ENCODE measurements around the gene PLA2G4D.
"Not testable (repeated sequence)": the region's sequence is repeated elsewhere in the genome, so short reads cannot be mapped to it uniquely, and the experiment has no call there.

PLA2G4D gene

DNA sequence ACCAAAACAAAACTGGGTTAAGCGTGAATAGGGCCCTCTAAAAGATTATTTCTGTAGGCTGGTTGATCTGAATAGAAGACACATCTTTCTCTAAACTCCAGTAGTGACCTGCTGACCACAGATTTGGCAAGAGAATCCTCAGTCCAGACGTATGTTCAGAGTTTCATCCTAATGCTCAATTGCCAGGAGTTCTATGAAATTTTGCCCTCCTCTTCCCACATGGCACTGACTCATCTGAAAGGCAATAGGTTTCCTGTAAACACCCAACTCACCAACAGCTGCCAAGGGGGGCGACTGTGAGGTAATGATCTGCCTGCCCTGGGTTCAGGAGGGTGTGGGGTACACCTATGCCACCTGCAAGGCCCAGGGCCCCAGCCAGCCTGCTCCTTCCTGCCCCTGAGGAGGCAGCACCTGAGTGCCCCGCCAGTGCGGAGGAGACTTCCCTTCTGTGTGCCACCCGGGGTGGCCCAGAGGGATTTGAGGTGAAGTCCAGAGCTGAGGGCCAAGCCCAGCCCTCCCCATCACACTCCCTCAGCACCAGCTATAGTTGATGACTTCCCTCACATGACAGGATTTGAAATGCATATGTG, 8.4 kb upstream of the PLA2G4D start:
- FAIRE-seq = no peak
- DNase-seq (ENCODE audit: insufficient read length, low spot score) = no peak
- TF ChIP-seq, protein P1, sequence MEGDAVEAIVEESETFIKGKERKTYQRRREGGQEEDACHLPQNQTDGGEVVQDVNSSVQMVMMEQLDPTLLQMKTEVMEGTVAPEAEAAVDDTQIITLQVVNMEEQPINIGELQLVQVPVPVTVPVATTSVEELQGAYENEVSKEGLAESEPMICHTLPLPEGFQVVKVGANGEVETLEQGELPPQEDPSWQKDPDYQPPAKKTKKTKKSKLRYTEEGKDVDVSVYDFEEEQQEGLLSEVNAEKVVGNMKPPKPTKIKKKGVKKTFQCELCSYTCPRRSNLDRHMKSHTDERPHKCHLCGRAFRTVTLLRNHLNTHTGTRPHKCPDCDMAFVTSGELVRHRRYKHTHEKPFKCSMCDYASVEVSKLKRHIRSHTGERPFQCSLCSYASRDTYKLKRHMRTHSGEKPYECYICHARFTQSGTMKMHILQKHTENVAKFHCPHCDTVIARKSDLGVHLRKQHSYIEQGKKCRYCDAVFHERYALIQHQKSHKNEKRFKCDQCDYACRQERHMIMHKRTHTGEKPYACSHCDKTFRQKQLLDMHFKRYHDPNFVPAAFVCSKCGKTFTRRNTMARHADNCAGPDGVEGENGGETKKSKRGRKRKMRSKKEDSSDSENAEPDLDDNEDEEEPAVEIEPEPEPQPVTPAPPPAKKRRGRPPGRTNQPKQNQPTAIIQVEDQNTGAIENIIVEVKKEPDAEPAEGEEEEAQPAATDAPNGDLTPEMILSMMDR (IDR thresholded peaks at IDR 0.05; ENCODE audit: insufficient read depth, missing control alignments) = no peak

DNA sequence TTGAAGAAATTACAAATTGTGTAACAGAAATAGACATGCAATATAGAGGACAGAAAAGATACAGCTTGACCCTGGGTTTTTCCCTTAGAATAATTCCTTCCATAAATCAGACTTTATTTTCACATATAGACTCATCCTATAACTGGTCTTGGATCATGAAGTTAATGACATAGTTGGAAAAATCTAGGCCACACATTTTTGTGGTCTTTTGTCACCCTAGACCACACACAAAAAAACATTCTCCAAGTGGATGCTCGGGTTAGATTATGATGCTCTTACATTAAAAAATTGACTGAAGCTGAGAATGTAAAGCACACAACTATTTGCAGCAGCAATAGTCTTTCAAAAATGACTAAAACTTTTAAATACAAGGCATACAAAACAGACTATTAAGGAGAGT, 7.5 kb upstream of the PLA2G4D start:
- FAIRE-seq (no peak), DNase-seq (ENCODE audit: insufficient read length, low spot score) (no peak)
- TF ChIP-seq, protein P1 (IDR thresholded peaks at IDR 0.05; ENCODE audit: insufficient read depth, missing control alignments) = no peak

DNA sequence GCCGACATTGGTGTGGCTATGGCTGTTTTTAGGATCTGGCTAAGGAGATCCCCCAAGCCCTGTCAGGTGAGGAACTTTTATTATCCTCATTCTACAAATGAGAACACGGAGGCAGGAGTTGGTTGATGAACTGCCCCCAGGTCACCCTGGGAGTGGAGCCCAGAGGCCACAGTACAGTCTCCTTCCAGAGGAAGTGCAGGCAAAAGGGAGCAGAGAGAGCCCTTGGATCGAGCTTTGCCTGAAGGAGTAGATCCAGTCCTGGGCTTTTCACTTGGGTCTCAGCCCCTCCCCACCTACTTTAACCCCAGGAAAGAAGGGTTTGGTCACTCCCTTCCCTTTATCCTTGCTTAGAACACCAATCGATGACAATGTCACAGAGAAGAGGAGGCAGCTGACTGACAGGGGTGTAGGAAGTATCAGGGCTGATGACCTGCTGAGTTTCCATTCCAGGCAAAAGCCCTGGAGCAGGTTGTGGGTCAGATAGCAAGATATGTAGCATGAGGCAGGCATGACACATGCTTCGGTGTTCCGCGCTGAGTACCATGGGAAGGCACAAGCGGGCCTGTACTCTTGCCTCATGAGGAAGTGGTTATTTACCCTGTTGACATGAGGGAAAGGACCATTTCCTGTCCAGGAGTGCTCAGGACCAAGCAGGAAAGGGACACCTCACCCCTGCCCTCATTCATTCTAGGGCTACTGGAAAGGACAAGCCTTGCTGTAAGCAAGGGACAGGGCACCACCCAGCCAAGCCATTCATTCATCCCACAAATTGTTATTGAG, 5.8 kb upstream of the PLA2G4D start:
- DNase-seq (ENCODE audit: insufficient read length, low spot score) (no peak), FAIRE-seq (no peak)
- TF ChIP-seq, protein P1 (IDR thresholded peaks at IDR 0.05; ENCODE audit: insufficient read depth, missing control alignments) = no peak

DNA sequence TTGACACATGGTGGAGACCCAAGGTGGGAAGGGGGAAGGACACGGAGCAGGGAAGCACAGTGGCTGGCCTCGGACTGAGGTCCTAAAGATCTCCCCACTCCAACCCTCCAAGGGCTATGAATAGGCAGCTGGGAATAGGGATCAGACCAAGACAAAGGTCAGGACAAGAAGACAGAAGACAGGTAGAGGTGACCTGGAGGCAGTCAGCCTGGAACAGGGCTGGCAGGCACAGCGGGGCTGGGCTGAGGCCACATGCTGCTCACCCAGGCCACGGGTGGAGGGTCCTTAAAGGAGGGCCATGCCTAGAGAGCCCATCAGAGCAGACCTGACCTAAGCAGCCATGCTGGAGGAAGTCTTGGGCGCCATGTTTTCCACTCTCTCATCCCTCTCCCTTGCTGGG, 2.7 kb upstream of the PLA2G4D start:
- TF ChIP-seq, protein P1 (IDR thresholded peaks at IDR 0.05; ENCODE audit: insufficient read depth, missing control alignments) = no peak
- DNase-seq (ENCODE audit: insufficient read length, low spot score) = no peak
- FAIRE-seq = no peak

DNA sequence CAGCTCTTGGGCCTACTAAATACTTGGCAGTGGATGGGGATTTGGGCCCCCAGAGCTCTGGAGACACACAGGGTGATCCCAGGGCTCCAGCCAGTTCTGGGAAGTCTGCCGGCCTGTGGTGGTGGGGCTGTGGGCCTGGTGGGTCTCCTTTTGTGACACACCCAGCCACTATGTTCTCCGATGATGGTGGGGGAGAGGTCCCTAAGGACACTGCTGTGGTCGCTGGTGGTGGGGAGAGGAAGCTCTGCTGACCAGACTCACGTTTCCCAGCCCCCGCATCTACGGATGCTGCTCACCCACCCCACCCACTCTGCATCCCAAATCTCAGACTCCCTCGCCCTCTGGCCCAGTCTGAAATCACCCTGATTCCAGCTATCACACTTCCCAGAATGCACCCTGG, 396 bp downstream of the PLA2G4D start:
- no peak for FAIRE-seq
- TF ChIP-seq, protein P1 (IDR thresholded peaks at IDR 0.05; ENCODE audit: insufficient read depth, missing control alignments) = no peak

DNA sequence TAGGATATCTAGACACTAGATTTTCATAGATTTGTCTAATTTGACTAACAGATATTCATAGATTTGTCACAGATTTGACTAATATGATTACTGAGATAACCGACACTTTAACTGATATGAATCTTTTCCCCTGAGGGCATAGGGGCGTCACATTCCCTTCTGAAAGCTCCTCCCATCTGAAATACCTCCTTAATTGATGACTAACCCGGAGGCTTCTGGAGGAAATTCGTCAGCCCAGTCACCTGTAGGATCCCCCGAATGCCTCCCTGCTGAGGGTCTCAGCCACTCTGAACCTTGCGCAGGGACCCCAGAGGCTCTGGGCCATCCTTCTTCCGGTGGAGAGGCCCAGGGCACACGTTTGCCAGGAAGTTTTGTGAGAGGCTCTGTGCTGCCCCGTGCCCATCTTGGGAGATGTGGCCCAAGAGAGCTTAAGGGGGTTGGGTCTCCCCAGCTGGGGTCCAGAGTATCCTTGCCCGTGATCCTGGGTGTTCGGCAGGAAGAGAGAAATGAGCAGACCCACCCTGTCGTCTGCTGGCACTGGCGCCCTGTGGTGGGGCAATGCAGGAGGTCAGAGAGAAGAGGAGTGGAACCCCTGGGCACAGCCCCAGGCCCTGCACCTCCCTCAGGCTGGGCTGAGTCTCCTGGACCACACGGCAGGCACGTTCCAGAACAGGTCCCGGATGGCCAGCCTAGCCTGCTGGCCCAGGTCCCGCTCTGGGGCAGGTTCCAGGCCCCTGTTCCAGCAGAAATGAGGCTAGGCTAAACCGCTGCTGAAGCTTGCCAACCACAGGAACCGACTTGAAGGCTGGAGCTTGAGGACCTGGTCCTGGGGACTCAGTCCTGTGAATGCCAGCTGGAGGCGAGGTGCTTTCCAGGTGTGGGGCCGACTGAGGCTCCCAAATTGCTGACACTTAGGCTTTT, 1.7 kb downstream of the PLA2G4D start:
- FAIRE-seq = no peak
- DNase-seq (ENCODE audit: insufficient read length, low spot score) = no peak
- TF ChIP-seq, protein P1 (IDR thresholded peaks at IDR 0.05; ENCODE audit: insufficient read depth, missing control alignments) = no peak

More for the DNA sequence above, 396 bp downstream of the PLA2G4D start:
- DNase-seq (ENCODE audit: insufficient read length, low spot score) = no peak

DNA sequence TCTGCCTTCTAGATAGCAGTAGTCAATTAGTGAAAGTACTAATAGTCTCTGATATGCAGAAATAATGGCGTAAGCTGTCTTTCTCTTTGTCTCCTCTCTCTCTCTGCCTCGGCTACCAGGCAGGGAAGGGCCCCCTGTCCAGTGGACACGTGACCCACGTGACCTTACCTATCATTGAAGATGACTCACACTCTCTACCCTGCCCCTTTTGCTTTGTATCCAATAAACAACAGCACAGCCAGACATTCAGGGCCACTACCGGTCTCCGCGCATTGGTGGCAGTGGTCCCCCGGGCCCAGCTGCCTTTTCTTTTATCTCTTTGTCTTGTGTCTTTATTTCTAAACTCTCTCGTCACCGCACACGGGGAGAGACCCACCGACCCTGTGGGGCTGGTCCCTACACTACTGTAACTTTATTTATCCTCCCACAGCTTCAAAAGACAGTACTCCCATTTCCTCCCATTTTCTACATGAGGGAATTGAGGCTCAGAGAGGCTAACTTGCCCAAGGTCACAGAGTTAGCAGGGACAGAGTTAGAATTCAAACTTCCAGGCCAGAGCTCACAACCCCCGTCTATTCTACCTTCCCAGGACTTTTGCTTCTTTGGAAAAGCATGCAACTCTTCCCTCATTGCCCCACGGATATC, 2.5 kb downstream of the PLA2G4D start:
- not testable (repeated sequence) for FAIRE-seq; DNase-seq (ENCODE audit: insufficient read length, low spot score)

Data from D721Med (cell line).